Right atrium auricular region (tissue), 2 donors: ENCODE results near the gene GFRA1. TPM values are rescaled to one million over a fixed set of nuclear protein-coding genes. Genes with fewer than 3 reads are reported as not detected.

ENCODE experiments used
- DNase-seq: peaks from one replicate; pipeline ENCODE4 v3.0.0-alpha.2; 2019; ENCODE audit warnings: low spot score
- H3K27ac ChIP-seq, 2 donors: fragments of 200-600 bp; sonication (generic); 1 replicate in 1 of 2; 2 replicates in 1 of 2; pipeline ENCODE4 v1.5.1; 2016 to 2019
- H3K27me3 ChIP-seq, 2 donors: fragments of 200-600 bp; sonication (generic); one replicate each; pipeline versions ENCODE4 v1.5.1 to v1.6.0; 2017 to 2019
- H3K36me3 ChIP-seq: fragments of 200-600 bp; sonication (generic); one replicate; pipeline ENCODE4 v1.5.1; 2016
- H3K4me1 ChIP-seq, 2 donors: fragments of 200-600 bp; sonication (generic); one replicate each; pipeline versions ENCODE4 v1.5.1 to v1.6.0; 2017 to 2019
- H3K4me3 ChIP-seq, 2 donors: fragments of 200-600 bp; sonication (generic); 1 replicate in 1 of 2; 2 replicates in 1 of 2; pipeline ENCODE4 v1.5.1; 2017 to 2019; ENCODE audit warnings: mild to moderate bottlenecking in 1 of 2, moderate library complexity in 1 of 2
- H3K9me3 ChIP-seq, 2 donors: fragments of 200-600 bp; sonication (generic); one replicate each; pipeline ENCODE4 v1.5.1; 2019
- total RNA-seq, 2 donors: library from RNA; depleted of rRNA; stranded (reverse); fragments of >200 nt; gene quantifications; one replicate each; pipeline ENCODE4 v1.1.0, GENCODE V29; 2016
- TF ChIP-seq, protein P1 (sequence below), 2 donors: fragments of 200-600 bp; sonication (generic); IDR thresholded peaks; one replicate each; pipeline ENCODE4 v1.5.1; 2019; ENCODE audit warnings: antibody characterized with exemption in 2 of 2

The GFRA1 gene
- total RNA-seq, 2 donors from 2014 or later = 9.1 to 18.7 TPM

DNA sequence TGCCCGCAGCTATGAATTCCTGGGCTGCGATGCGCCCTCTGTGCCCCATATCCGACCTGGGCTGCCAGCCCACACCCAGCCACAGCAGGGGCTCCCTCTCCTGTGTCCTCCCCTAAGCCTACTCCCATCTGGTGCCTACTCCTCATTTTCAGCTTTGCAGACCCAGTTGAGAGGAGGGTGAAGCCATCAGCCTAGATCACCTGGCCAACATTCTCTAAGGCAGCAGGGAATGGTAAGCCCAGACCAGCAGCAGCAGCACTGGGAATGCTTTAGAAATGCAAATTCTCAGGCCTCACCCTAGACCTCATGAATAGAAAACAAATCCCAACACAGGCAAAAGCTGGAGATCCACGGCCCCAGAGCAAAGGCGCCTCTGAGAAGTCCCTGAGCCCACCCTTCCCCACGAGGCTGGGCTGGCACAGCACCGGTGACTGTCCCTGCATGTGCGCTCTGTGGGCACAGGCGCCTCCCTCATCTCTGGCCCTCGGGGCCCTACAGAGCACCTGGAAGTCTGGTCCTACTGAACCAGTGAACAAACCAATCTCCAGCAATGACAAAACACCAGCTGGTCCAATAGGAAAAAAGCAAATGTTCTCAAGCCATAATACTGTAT is 161.4 kb downstream of the GFRA1 start:
- no peak for DNase-seq
- Histone ChIP-seq H3K9me3 (no peaks in the 10 kb centered on the region), H3K4me3 (no peak overlapping the region), H3K27me3 (no peaks in the 10 kb centered on the region), H3K36me3 (no peaks in the 10 kb centered on the region), H3K4me1 (no peaks in the 10 kb centered on the region), H3K27ac (no peak overlapping the region)
- TF ChIP-seq, protein P1, sequence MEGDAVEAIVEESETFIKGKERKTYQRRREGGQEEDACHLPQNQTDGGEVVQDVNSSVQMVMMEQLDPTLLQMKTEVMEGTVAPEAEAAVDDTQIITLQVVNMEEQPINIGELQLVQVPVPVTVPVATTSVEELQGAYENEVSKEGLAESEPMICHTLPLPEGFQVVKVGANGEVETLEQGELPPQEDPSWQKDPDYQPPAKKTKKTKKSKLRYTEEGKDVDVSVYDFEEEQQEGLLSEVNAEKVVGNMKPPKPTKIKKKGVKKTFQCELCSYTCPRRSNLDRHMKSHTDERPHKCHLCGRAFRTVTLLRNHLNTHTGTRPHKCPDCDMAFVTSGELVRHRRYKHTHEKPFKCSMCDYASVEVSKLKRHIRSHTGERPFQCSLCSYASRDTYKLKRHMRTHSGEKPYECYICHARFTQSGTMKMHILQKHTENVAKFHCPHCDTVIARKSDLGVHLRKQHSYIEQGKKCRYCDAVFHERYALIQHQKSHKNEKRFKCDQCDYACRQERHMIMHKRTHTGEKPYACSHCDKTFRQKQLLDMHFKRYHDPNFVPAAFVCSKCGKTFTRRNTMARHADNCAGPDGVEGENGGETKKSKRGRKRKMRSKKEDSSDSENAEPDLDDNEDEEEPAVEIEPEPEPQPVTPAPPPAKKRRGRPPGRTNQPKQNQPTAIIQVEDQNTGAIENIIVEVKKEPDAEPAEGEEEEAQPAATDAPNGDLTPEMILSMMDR (IDR thresholded peaks at IDR 0.05) = no peak

DNA sequence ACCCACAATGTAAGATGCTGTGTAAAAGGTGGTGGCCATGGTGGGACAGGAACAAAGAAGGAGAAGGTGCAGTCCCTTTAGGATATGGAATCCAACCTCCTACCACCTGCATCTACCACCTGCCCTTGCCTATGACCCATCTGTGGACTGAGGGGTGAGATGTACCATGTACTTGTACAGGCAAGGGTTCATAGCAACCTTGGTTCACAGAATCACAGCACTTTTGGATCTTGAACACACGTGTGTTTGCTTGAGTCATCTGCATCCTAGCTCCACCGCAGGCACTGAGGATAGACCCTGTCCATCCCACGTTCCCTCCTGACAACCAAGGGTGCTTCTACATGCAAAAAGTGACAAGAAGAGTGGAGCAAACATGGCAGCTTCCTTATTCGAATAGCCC is 162.3 kb downstream of the GFRA1 start:
- Histone ChIP-seq H3K27me3 (no peaks in the 10 kb centered on the region), H3K4me1 (no peaks in the 10 kb centered on the region), H3K4me3 (no peak overlapping the region), H3K9me3 (no peaks in the 10 kb centered on the region), H3K36me3 (no peaks in the 10 kb centered on the region), H3K27ac (no peak overlapping the region)
- DNase-seq = no peak
- TF ChIP-seq, protein P1 (IDR thresholded peaks at IDR 0.05) = no peak

DNA sequence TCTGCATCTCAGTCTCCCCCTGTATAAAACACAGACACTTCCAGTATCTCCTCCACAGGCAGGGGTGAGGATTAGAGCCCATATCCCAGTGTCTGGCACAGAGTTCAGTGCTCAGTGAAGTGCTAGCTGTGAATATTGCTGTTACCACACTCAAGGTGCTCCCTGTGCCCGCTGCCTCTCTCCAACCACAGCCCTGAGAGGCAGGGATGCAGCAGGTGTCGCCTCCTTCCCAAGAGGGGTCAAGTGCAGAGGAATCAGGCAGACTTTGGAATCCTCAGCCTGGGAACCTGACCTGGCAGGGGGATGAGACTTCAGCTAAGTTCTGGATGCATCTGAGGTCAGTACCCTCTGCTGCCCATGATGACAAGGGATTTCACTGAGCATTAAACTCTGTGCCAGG is 163.1 kb downstream of the GFRA1 start:
- TF ChIP-seq, protein P1 (IDR thresholded peaks at IDR 0.05) = no peak
- Histone ChIP-seq H3K4me1 (no peaks in the 10 kb centered on the region), H3K36me3 (no peaks in the 10 kb centered on the region), H3K9me3 (no peaks in the 10 kb centered on the region), H3K4me3 (no peak overlapping the region), H3K27ac (no peak overlapping the region), H3K27me3 (no peaks in the 10 kb centered on the region)
- no peak for DNase-seq

DNA sequence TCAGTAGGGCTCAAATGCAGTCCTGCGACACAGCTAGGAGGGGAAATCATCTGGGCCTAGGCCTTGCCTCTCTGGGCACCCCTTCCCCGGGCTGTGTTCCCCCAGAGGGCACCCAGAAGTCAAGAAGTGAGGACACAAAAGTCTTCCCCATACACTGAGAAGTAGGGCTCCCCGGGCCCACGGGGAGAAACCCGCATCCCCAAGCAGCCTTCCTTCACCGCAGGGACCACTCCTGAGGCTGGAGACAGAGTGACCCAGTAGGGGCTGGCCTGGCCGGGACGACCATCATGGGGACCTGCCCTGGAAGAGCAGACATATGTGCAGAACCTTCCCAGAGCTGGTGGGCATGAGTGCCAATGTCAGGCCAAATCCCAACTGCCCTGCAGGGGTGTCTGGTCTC is 163.5 kb downstream of the GFRA1 start:
- Histone ChIP-seq H3K4me3 (no peak overlapping the region), H3K9me3 (no peaks in the 10 kb centered on the region), H3K36me3 (no peaks in the 10 kb centered on the region), H3K27me3 (no peaks in the 10 kb centered on the region), H3K27ac (no peak overlapping the region), H3K4me1 (no peaks in the 10 kb centered on the region)
- TF ChIP-seq, protein P1 (IDR thresholded peaks at IDR 0.05) = no peak
- no peak for DNase-seq

DNA sequence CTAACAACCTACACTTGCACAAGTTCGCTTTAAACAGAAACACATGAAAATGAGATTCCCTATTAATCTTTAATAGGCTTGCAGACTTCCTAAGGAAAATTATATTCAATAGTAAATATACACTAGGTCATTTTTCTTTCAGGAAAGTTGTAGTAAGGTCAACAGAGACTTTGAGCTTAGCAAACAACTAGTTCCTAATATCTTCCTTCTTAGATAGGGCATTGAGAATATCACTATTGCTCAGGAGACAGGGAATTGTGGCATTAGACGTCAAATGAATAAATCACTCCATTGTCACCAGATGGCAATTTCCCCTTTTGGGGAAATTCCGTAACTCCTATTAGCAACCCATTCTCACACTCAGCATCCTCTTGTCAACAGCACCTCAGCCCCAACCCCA is 164.9 kb downstream of the GFRA1 start:
- H3K9me3 ChIP-seq = no peaks in the 10 kb centered on the region
- no peak overlapping the region for H3K4me3 ChIP-seq
- TF ChIP-seq, protein P1 (IDR thresholded peaks at IDR 0.05) = no peak
- DNase-seq = no peak
- H3K27ac ChIP-seq = no peak overlapping the region
- H3K27me3 ChIP-seq = no peaks in the 10 kb centered on the region
- no peaks in the 10 kb centered on the region for H3K4me1 ChIP-seq
- H3K36me3 ChIP-seq = no peaks in the 10 kb centered on the region

DNA sequence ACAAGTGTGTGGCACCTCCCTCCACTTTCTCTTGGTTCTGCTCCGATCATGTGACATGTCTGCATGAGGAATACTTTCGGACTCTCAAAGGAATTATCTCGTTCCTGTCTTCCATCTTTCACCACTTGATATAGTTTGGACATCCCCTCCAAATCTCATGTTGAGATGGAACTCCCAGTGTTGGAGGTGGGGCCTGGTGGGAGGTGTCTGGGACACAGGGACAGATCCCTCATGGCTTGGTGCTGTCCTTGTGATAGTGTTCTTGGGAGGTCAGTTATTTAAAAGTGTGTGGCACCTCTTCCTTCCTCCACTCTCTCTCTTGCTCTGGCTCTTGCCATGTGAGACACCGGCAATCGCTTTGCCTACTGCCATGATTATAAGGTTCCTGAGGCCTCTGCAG is 166.4 kb downstream of the GFRA1 start:
- Histone ChIP-seq H3K4me3 (no peak overlapping the region), H3K36me3 (no peaks in the 10 kb centered on the region), H3K27ac (no peak overlapping the region), H3K4me1 (no peaks in the 10 kb centered on the region), H3K27me3 (no peaks in the 10 kb centered on the region), H3K9me3 (no peaks in the 10 kb centered on the region)
- DNase-seq = no peak
- TF ChIP-seq, protein P1 (IDR thresholded peaks at IDR 0.05) = no peak
